Loucy (cell line): ENCODE measurements around the gene THEM4.

ENCODE experiments used
- EZH2phosphoT487 ChIP-seq: fragments of 200-600 bp; IDR thresholded peaks from 2 replicates; pipeline ENCODE4 v1.6.1; 2018; ENCODE audit warnings: antibody characterized with exemption, mild to moderate bottlenecking, moderate library complexity, borderline replicate concordance
- TF ChIP-seq, protein P1 (sequence below): fragments of 200-600 bp; sonication (generic); conservative IDR thresholded peaks from 2 replicates; pipeline ENCODE4 v1.5.1; 2014; ENCODE audit warnings: mild to moderate bottlenecking, antibody characterized with exemption, low read length

DNA sequence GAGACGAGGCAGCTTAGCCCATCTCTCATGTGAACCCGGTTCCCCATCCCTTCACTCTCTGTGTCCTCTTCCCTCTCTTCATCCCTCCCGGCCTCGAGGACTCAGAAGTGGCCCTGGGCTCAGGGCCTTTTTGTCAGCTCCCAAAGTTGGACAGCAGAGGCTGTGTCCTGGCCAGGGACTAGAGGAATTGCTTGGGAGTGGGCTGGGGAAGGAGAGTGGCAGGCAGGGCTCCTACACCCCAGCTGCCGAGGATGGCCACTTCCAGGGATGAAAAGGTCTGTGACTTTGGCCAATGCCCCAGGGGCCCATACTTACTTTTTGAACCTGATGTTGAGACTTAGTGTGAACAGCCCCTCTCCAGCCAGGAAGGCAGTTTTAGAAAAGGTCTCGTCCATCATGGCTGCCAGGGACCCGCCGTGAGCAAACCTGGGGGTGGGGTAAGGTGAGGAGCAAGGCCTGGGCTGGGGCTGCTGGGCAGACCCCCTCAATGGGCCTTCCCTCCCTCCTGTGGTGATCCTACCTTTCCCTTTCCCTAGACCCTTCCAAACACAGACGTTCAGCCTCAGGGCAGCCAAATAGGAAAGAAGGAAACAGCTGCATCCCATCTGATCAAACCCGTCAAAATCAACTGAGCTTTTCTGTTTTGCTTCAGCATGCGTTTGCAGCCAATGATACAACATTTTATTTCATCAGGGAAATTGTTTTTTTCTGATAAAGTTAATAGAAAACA is 61.3 kb downstream of the THEM4 start:
- TF ChIP-seq EZH2phosphoT487: no peak
- TF ChIP-seq, protein P1, sequence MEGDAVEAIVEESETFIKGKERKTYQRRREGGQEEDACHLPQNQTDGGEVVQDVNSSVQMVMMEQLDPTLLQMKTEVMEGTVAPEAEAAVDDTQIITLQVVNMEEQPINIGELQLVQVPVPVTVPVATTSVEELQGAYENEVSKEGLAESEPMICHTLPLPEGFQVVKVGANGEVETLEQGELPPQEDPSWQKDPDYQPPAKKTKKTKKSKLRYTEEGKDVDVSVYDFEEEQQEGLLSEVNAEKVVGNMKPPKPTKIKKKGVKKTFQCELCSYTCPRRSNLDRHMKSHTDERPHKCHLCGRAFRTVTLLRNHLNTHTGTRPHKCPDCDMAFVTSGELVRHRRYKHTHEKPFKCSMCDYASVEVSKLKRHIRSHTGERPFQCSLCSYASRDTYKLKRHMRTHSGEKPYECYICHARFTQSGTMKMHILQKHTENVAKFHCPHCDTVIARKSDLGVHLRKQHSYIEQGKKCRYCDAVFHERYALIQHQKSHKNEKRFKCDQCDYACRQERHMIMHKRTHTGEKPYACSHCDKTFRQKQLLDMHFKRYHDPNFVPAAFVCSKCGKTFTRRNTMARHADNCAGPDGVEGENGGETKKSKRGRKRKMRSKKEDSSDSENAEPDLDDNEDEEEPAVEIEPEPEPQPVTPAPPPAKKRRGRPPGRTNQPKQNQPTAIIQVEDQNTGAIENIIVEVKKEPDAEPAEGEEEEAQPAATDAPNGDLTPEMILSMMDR: no peak
